Endothelial cell of umbilical vein (primary cell): ENCODE data around the gene EPAS1. TPM values are rescaled to one million over a fixed set of nuclear protein-coding genes. Genes with fewer than 3 reads are reported as not detected.

Experiments used
- BruUV-seq: library from RNA; stranded (reverse); fragments of 400-500 nt; replicated peaks from 2 replicates; lab custom pipeline; 2021; lab: Mats Ljungman, UMichigan
- CTCF ChIA-PET: fragments of 300-600, 350-600 bp; sonication (Branson Sonifier 250); formaldehyde crosslinking; loops from one replicate; lab custom pipeline; 2021; ENCODE audit warnings: antibody characterized with exemption, inconsistent platforms; lab: Charles Lee
- POLR2A ChIA-PET: fragments of 300-600, 350-600 bp; sonication (Branson Sonifier 250); formaldehyde crosslinking; loops from one replicate; lab custom pipeline; 2021; ENCODE audit warnings: antibody characterized with exemption, inconsistent platforms; lab: Charles Lee
- DNase-seq: peaks from one replicate; pipeline ENCODE4 v3.0.0-alpha.2; 2011; ENCODE audit warnings: low read depth, low spot score
- FAIRE-seq: peaks from 2 replicates; lab custom pipeline; 2011; peaks lifted over from hg19 to GRCh38; lab: Jason Lieb, UNC
- H2AFZ ChIP-seq: 2 replicates; pipeline ENCODE4 v1.6.0; 2012; ENCODE audit warnings: low read depth, low read length, control low read depth, inconsistent platforms
- H3K27ac ChIP-seq: 2 replicates; pipeline ENCODE4 v1.5.1; 2011; ENCODE audit warnings: low read depth, mild to moderate bottlenecking, control low read depth, low read length, moderate library complexity; ENCODE audit not compliant: insufficient read depth
- H3K27me3 ChIP-seq, 2 experiments: 2 replicates each; pipeline versions ENCODE4 v1.6.0 to v1.6.1; 2011; ENCODE audit warnings: low read length in 2 of 2, mixed read lengths in 1 of 2; ENCODE audit not compliant: control insufficient read depth in 2 of 2, insufficient read depth in 2 of 2
- H3K36me3 ChIP-seq, 2 experiments: 2 replicates in 1 of 2; 3 replicates in 1 of 2; pipeline ENCODE4 v1.5.1; 2011; ENCODE audit warnings: low read length in 2 of 2, mild to moderate bottlenecking in 1 of 2, moderate library complexity in 1 of 2; ENCODE audit not compliant: control insufficient read depth in 2 of 2, insufficient read depth in 2 of 2; ENCODE audit errors: extremely low read depth in 1 of 2
- H3K4me1 ChIP-seq: 3 replicates; pipeline ENCODE4 v1.5.1; 2011; ENCODE audit warnings: mild to moderate bottlenecking, low read length; ENCODE audit not compliant: control insufficient read depth, insufficient read depth; ENCODE audit errors: extremely low read depth
- H3K4me2 ChIP-seq: 2 replicates; pipeline ENCODE4 v1.6.1; 2011; ENCODE audit warnings: low read length, control low read depth, mixed read lengths; ENCODE audit not compliant: insufficient read depth
- H3K4me3 ChIP-seq, 3 experiments: fragments of 200-600 bp in 1 of 3; sonication (generic), shearing (Covaris generic) in 1 of 3; replicated peaks in 1 of 3; 2 replicates each; pipeline ENCODE4 v1.5.1; 2011 to 2016; ENCODE audit warnings: control low read depth in 3 of 3, low read length in 3 of 3, mild to moderate bottlenecking in 2 of 3, inconsistent platforms in 1 of 3, low read depth in 1 of 3, moderate library complexity in 1 of 3; ENCODE audit not compliant: insufficient read depth in 1 of 3
- H3K79me2 ChIP-seq: 2 replicates; pipeline ENCODE4 v1.6.0; 2012; ENCODE audit warnings: low read length, inconsistent platforms; ENCODE audit not compliant: control insufficient read depth, insufficient read depth
- H3K9ac ChIP-seq: replicated peaks from 2 replicates; pipeline ENCODE3; 2011; ENCODE audit warnings: low read length, control low read depth; ENCODE audit not compliant: insufficient read depth; ENCODE audit errors: extremely low read depth
- H3K9me1 ChIP-seq: replicated peaks from 3 replicates; pipeline ENCODE4 v1.6.0; 2011; ENCODE audit warnings: mild to moderate bottlenecking, low read length; ENCODE audit not compliant: control insufficient read depth, insufficient read depth; ENCODE audit errors: extremely low read depth
- H3K9me3 ChIP-seq: replicated peaks from 2 replicates; pipeline ENCODE4 v1.5.1; 2012; ENCODE audit warnings: low read length, inconsistent platforms; ENCODE audit not compliant: control insufficient read depth, insufficient read depth
- H4K20me1 ChIP-seq: replicated peaks from 2 replicates; pipeline ENCODE3; 2011; ENCODE audit warnings: mild to moderate bottlenecking, low read length; ENCODE audit not compliant: control insufficient read depth, insufficient read depth; ENCODE audit errors: extremely low read depth
- EZH2 ChIP-seq: IDR thresholded peaks from 2 replicates; pipeline ENCODE4 v1.6.1; 2012; ENCODE audit warnings: borderline replicate concordance, low read depth, mild to moderate bottlenecking, moderate library complexity, low read length, inconsistent platforms; ENCODE audit not compliant: severe bottlenecking
- FOS ChIP-seq: IDR thresholded peaks from 2 replicates; pipeline ENCODE4 v1.6.1; 2011; ENCODE audit warnings: mild to moderate bottlenecking, low read length, moderate library complexity, borderline replicate concordance; ENCODE audit not compliant: insufficient read depth
- GATA2 ChIP-seq: IDR thresholded peaks from 2 replicates; pipeline ENCODE4 v1.7.0; 2011; ENCODE audit warnings: low read depth, mild to moderate bottlenecking, moderate library complexity, mixed read lengths, low read length; ENCODE audit not compliant: insufficient read length, insufficient read depth
- JUN ChIP-seq: IDR thresholded peaks from 2 replicates; pipeline ENCODE4 v1.6.1; 2011; ENCODE audit warnings: borderline replicate concordance, low read depth; ENCODE audit not compliant: insufficient read length, insufficient read depth
- MYC ChIP-seq: IDR thresholded peaks from one replicate; pipeline ENCODE4 v1.6.1; 2011; ENCODE audit warnings: mild to moderate bottlenecking, low read depth, low read length
- POLR2A ChIP-seq: IDR thresholded peaks from 2 replicates; pipeline ENCODE4 v1.6.1; 2012; ENCODE audit warnings: low read depth, mild to moderate bottlenecking, control low read depth, low read length
- POLR2AphosphoS5 ChIP-seq: IDR thresholded peaks from 2 replicates; pipeline ENCODE4 v1.6.1; 2012; ENCODE audit warnings: low read depth, mild to moderate bottlenecking, control low read depth, low read length, moderate library complexity; ENCODE audit not compliant: insufficient read depth
- dilution Hi-C: fragments of 300-500 bp; cut with MboI; formaldehyde crosslinking; loops from one replicate; pipeline ENCODE4 v1.15.0; 2019; ENCODE audit warnings: low sequenced_read_pairs; ENCODE audit not compliant: extremely low pct_ligation_motif_present
- intact Hi-C: fragments of 100-400 bp; cut with micrococcal nuclease; formaldehyde crosslinking; loops from one replicate; pipeline ENCODE4 v1.10.0; 2022
- polyA plus RNA-seq, 4 experiments: library from polyadenylated mRNA; depleted of rRNA in 3 of 4; stranded (reverse) in 3 of 4; unstranded in 1 of 4; fragments of >200 nt; gene quantifications; 2 replicates each; pipeline versions ENCODE4 v1.2.1 to v1.2.3, GENCODE V29; 2011 to 2012; ENCODE audit warnings: missing spikeins in 1 of 4
- total RNA-seq: library from RNA; stranded (reverse); gene quantifications from 2 replicates; pipeline ENCODE4 v1.2.3, GENCODE V29; 2021
- TF ChIP-seq, protein P1 (sequence below), 2 donors: IDR thresholded peaks; 1 replicate in 1 of 2; 2 replicates in 1 of 2; pipeline ENCODE4 v1.5.1; 2011; ENCODE audit warnings: low read length in 2 of 2, mild to moderate bottlenecking in 2 of 2, moderate library complexity in 2 of 2, control low read depth in 1 of 2, inconsistent platforms in 1 of 2, low read depth in 1 of 2; ENCODE audit not compliant: insufficient read depth in 1 of 2; ENCODE audit errors: extremely low read depth in 1 of 2
- TF ChIP-seq, protein P2 (sequence below): IDR thresholded peaks from 2 replicates; pipeline ENCODE4 v1.6.1; 2011; ENCODE audit not compliant: insufficient read depth, insufficient read length

The EPAS1 gene
- total and polyA plus RNA-seq, 2 donors (not counting 3 experiments of a cell fraction or from before 2014, with no cell fraction given) = 229 to 374 TPM

GRCh38 chr2:46325182-46325928 is 28.1 kb downstream of the EPAS1 start:
- Histone ChIP-seq H3K4me3 (no peak overlapping the region), H2AFZ (no peak overlapping the region), H4K20me1 (peaks cover 13% of the 10 kb centered on the region), H3K79me2 (peaks cover 67% of the 10 kb centered on the region), H3K4me1 (peaks cover 39% of the 10 kb centered on the region), H3K36me3 (no peaks in the 10 kb centered on the region), H3K9me3 (no peaks in the 10 kb centered on the region), H3K9ac (no peak overlapping the region), H3K9me1 (no peaks in the 10 kb centered on the region), H3K27me3 (no peaks in the 10 kb centered on the region), H3K4me2 (peak overlapping the region; percentile 5), H3K27ac (peak overlapping the region; percentile 46)
- BruUV-seq = no TSS peak
- peak; percentile 95 for FAIRE-seq
- DNase-seq = peak; percentile 81
- intact Hi-C loops (no loop called here), dilution Hi-C loops (no loop called here)
- TF ChIP-seq POLR2A = no peak
- TF ChIP-seq EZH2 = no peak
- peak; percentile 69 for TF ChIP-seq JUN
- TF ChIP-seq, protein P1, sequence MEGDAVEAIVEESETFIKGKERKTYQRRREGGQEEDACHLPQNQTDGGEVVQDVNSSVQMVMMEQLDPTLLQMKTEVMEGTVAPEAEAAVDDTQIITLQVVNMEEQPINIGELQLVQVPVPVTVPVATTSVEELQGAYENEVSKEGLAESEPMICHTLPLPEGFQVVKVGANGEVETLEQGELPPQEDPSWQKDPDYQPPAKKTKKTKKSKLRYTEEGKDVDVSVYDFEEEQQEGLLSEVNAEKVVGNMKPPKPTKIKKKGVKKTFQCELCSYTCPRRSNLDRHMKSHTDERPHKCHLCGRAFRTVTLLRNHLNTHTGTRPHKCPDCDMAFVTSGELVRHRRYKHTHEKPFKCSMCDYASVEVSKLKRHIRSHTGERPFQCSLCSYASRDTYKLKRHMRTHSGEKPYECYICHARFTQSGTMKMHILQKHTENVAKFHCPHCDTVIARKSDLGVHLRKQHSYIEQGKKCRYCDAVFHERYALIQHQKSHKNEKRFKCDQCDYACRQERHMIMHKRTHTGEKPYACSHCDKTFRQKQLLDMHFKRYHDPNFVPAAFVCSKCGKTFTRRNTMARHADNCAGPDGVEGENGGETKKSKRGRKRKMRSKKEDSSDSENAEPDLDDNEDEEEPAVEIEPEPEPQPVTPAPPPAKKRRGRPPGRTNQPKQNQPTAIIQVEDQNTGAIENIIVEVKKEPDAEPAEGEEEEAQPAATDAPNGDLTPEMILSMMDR (IDR thresholded peaks at IDR 0.05; ENCODE audit: extremely low read depth in 1 of 2, insufficient read depth in 1 of 2, low read depth in 1 of 2, low read length in 2 of 2) = no peak
- TF ChIP-seq POLR2AphosphoS5 = peak; percentile 61
- peak; percentile 83 for TF ChIP-seq GATA2
- no peak for TF ChIP-seq MYC
- peak; percentile 78 for TF ChIP-seq FOS
- TF ChIP-seq, protein P2, sequence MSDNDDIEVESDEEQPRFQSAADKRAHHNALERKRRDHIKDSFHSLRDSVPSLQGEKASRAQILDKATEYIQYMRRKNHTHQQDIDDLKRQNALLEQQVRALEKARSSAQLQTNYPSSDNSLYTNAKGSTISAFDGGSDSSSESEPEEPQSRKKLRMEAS = no peak
- CTCF ChIA-PET = interaction anchor here (0.7 to 1.7 kb wide), 8 partner anchors 10 to 314 kb away, joined by 3 to 6 read pairs (median 4); no protein-coding TSS in a partner anchor
- POLR2A ChIA-PET = interaction anchor here (1.0 kb wide), 1 partner anchor 28 kb away, joined by 3 read pairs; the partner anchor contains the start of gene EPAS1
